HG02981 (cell line): ENCODE measurements around the gene SRRM5.
"Not testable (repeated sequence)": the region's sequence is repeated elsewhere in the genome, so short reads cannot be mapped to it uniquely, and the experiment has no call there.

Experiments used
- ATAC-seq: cut with Tn5 transposase; IDR thresholded peaks from one replicate; pipeline ENCODE4 v1.9.1; 2021; ENCODE audit warnings: mild to moderate bottlenecking, moderate library complexity; ENCODE audit not compliant: unreplicated experiment

Gene SRRM5

DNA sequence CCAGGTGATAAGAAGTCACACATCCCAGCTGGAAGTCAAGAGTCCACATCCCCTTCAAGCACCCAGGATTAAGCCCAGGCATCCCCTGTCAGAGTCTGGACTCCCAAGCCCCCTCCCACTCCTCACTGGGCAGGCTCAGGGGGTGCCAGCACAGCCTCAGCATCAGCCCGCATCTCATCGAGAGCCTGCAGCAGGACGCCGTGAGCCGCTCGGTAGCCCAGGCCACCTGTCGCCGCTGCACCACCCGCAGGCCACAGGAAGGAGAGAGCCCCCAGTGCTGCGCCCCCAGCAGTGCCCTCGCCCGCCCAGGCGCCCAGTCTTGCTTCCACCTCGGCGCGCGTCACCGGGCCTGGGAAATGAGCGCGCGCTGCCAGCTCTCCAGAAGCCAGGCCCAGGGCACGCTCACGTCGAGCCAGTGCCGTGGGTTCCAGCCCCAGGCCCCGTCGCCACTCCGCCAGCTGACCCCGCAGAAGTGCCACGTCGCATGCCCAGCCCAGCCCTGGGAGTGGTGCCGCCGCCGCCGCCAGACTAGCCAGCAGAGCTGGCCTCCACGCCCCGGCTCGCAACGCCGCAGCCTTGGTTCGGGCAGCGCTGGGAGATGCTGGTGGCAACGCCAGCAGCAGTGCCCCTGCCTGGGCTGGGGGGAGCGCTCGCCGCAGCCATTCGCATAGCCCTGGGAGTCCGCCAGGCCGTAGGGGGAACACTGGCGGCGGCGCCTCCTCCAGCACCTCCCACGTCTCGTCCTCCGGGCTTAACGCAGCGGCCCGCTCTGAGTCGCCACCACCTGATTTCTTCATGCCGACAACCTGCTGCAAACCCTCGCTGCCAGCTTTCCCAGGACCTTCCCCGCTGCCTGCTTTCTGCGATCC lies 19.8 kb upstream of the SRRM5 start:
- ATAC-seq, result no peak

DNA sequence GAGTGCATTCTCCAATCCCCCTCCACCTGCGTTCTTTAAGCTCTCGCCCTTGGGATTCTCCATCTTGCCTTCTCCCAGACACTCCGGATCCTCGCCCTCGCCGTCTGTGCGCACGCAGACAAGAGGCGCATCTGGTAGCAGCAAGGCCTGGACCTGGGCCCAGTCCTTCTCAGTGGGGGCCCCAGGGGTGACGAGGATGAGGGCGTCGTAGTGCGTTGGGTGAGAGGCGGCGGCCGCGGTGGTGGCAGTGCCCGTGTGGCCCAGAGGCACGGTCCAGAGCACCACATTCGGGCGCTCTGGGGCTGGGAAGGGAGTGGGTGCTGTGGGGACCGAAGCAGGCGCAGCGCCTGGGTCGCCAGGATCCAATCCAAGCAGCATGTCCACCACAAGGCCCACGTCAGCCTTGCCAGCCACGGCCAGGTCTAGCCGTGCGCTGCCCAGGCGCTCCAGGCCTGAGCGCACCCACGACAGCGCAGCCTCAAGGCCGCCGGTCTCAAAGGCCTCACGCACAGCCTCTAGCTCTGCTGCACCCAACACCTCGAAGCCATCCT lies 19.0 kb upstream of the SRRM5 start:
- no peak for ATAC-seq

DNA sequence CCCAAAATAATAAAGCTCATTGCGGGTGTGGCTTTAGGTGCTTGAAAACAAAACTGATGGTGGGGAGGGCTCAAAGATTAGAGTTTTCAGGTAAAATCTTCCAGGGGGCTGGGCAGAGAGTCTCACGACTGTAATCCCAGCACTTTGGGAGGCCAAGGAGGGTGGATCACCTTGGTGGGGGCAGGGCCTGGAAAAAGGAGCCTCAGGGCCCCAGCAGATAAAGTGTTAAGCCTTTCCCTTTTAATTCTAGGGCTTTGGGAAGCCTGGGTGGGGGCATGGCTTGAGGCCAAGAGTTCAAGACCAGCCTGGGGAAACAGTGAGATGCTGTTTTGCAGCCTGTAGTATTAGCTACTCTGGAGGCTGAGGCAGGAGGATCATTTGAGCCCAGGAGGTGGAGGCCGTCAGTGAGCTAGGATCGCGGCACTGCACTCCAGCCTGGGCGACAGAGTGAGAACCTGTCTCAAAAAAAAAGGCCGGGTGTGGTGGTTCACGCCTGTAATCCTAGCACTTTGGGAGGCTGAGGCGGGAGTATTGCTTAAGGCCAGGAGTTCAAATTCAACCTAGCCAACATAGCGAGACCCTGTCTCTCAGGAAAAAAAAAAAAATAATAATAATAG lies 17.7 kb upstream of the SRRM5 start:
- no peak for ATAC-seq

DNA sequence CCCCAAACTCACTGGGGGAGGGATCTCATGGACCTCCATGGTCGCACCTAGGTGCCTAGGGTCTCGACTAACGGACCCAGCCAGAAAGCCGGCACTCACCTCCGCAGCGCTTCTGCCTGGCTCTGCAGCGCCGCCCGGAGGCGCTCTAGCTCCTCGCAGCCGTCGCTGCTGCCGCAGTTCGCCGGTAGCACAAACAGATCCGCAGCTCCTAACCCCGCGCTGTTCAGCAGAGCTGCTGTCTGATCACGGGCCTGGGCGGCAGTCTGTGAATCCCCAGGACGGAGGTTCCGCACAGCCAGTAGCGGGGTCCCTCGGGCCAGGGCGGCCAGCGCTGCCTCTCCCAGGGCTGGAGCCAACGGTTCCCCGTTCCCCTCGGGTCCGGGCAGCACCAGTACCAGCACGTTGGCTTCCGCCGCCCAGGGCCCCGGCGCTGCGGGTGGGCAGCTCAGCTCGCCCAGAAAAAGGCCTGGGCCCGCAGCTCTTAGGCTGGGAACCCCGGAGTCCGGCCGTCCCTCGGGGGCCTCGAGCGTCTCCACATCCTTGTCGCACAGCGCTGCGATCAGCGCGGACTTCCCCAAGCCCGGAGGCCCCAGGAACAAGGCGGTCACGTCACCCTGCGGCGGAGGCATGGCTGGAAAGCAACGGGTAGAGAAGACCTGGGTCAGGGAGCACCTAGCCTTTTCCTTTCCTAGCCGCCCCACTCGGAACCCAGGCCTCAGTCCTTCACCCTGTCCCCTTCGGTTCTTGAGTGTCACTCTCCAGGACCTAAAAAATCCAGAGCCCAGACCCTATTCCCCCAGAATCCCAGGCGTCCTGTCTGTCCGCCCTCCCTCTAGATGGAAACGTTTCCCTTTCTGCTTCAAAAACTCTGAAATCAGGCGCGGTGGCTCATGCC lies 16.9 kb upstream of the SRRM5 start:
- ATAC-seq, result no peak

DNA sequence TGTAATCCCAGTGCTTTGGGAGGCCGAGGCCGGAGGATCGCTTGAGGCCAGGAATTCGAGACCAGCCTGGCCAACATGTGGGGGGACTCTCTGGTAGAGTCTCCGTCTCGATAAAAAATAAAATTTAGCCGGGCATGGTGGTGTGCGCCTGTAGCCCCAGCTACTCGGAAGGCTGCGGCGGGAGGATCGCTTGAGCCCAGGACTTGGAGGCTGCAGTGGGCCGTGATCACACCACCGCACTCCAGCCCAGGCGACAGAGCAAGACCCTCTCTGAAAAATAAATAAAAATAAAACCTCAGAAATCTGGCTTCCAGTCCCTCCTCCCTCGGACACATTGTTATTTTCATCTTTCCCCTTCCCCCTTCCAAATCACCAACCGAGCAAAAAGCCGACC lies 16.3 kb upstream of the SRRM5 start:
- ATAC-seq, result peak; percentile 0

DNA sequence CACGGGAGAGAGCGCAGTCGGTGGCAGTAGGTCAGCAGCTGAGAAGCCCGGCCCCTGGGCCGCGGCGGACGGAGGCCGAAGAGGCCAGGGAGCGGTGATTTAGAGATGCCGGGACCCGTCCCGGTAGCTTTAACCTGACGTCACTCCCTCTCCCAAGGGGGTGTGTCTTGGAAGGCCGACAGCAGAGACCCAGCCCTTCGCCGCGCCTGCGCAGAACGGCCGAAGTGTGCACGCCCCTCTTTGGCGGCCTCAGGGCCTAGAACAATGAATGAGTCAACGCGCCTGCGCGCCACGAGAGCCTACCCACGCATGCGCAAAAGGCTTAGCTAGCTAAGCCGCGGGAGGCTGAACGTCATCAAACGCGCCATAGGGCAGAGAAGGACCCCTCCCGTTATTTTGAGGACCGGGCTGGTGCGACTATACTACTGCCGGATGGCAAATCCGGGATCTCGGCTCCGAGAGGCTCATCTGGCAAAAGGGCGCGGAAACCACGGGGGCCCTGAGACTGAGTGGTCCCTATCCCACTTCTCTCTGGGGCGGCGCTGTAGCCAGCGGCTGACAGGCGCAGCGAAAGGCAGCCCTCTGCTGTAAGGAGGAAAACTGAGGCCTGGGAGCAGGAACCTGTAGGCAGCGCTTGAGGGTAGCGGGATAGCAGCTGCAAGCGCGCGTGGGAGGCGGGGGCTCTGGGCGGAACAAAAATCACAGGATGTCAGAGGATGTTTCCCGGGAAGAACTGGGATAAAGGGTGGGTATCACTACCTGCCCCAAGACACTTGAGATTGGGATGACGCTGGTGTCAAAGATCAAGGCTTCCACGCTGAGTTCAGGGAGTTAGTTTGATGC lies 15.7 kb upstream of the SRRM5 start, which contains the start of the genes IRGQ and ZNF576:
IRGQ (minus strand) TSS at position 136 of the 843 bp plus-strand sequence. CDS start 796 bp downstream, outside the sequence.
ZNF576 (plus strand) TSS at position 597 of the 843 bp plus-strand sequence. CDS start 514 bp downstream, outside the sequence.
- ATAC-seq, result peak; percentile 74

DNA sequence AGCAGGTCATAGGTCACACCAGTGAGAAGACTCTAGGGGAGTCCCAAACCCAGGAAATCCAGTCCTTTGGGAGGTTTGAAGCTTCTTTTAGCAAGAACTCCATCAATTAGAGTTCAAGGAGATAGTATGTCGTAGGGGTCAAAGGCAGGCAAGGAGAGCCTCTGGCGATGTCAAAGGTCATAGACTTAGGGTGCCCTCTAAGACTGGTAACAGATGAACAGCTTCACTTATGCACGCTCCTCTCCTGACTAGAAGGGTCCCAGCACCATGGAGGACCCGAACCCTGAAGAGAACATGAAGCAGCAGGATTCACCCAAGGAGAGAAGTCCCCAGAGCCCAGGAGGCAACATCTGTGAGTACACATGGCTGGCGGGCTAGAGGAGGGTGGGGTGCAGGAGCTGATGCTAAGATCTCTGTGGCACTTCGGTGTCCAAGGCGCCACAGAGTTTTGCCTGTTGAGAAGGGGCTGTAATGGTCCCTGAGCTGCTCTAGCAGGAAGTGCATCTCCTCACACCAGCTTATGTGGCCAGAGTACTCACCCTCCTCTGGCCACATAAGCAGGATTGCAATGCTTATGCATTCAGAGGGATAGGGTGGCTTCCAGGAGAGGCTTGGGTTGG lies 14.9 kb upstream of the SRRM5 start:
- ATAC-seq, result no peak

DNA sequence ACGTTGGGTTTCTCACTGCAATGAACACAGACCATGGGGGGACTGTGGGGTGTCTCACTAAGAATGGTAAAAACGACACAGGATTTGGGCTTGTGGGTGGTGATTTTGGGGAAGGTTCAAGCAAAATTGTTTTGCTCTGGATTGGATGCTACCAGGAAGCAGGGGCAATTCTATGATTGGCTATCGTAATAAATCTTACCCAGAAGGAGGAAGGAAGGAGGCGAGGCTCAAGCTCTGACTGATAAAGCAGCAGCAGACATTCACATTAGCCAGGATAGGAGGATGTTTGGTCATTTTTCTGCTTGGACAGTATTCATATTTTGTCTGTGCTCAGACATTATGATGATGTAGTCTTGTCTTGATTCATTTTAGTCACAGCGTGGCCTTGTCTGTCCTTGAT lies 14.0 kb upstream of the SRRM5 start:
- ATAC-seq, result no peak

DNA sequence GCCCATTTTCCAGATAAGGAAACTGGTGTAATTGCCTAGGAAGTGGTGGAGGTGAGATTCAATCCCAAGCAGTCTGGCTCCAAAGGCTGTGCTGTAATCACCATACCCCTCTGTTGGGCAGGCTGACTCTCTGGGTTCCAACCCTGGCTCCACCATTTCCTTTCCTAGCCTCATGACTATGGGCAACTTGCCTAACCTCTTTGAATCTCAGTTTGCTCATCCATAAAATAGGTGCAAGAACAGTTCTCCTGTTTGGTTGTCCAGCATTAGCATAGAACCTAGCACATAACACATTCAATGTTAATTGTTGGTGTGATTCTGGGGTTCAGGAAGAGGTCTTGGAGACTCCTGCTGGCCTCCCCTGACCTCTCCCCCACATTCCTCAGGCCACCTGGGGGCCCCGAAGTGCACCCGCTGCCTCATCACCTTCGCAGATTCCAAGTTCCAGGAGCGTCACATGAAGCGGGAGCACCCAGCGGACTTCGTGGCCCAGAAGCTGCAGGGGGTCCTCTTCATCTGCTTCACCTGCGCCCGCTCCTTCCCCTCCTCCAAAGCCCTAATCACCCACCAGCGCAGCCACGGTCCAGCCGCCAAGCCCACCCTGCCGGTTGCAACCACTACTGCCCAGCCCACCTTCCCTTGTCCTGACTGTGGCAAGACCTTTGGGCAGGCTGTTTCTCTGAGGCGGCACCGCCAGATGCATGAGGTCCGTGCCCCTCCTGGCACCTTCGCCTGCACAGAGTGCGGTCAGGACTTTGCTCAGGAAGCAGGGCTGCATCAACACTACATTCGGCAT lies 13.2 kb upstream of the SRRM5 start:
- no peak for ATAC-seq

DNA sequence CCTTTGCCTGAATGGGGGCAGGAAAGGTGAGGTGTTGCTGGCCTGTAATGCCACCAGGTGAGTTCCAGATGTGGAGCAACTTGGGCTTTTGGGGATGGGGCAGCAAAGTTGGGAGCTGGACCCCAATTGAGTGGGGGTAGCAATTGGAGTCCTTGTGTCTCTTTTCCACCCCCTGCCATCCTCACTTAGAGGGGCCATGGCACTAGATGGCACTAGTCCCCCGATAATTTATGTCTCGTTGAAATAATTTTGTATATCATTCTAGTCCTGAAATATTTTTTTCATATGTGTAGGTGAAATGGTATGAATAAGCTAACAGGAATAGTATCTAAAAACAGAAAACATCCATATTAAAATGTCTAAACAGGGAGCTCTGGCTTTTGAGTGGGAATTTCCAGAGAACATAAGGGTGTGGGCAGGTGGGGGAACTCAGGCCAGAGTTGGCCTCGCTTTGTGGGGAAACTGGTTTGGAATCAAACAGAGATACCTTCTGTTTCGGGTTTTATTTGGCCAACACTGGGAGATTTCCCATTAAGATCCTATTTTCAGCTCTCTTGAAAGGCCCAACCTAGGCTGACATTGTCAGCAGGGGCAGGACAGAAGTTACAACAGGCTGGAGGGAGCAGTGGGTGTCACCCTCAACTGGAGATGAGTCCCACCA lies 12.1 kb upstream of the SRRM5 start:
- ATAC-seq, result no peak

DNA sequence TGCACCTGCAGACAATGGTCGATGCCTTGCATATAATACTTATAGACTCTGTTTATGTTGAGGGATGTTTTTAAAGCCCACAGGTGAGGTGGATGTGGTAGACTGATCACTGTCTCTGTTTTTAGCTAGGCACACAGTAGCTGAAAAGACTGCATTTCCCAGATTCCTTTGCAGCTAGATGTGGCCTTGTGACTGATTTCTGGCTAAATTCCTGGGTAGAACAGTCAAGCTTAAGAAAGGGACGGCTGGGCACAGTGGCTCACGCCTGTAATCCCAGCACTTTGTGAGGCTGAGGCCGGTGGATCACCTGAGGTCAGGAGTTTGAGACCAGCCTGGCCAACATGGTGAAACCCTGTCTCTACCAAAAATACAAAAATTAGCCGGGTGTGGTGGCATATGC lies 11.6 kb upstream of the SRRM5 start:
- ATAC-seq, result not testable (repeated sequence)

DNA sequence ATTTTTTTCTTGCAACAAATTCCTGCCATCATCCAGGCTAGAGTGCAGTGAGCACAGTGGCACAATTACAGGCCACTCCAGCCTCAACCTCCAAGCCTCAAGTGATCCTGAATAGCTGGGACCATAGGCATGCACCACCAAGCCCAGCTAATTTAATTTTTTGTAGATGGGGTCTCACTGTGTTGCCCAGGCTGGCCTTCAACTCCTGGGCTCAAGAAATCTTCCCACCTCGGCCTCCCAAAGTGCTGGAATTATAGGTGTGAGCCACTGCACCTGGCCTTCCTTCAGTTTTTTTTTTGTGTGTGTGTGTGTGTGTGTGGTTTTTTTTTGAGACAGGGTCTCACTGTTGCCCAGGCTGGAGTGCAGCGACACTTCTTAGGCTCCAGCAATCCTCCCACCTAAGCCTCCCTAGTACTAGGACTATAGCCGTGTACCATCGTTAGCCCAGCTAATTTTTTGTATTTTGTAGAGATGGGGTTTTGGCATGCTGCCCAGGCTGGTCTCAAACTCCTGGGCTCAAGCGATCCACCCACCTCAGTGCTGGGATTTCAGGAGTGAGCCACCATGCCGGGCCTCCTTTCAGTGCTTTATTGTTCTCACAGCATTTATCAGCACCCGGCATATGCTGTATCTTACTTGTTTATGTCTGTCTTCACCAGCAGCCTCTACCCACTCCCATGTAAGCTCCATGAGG lies 5.9 kb upstream of the SRRM5 start:
- ATAC-seq, result no peak

DNA sequence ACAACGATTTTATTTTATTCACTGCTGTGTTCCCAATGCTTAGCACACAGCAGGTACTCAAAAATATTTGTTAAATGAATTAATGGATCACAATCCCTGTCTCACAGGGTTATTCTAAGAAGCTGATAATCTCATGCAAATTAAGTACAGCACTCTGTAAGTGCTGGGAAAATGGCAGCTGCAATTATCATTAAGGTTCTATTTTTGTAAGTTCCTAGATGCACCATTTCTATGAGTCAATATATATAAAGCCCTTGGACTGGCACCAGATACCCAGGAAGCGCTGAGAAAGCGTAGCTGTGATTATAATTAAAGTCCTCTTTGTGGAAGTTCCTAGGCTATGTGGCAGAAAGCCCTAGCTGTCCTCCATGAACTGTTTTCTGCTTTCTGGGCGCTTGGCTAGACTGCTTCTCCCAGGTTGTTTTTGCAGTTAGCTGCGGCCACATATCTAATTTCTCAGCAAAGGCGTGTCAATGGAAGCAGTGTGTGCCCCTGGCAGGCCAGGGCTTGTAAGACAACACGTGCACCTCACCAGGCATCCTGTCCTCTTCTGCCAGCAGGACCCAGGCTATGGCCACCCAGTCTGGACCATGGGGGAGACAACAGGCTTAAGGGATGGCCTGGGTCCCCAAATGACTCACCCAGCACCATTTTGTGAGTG lies 5.2 kb upstream of the SRRM5 start:
- no peak for ATAC-seq

DNA sequence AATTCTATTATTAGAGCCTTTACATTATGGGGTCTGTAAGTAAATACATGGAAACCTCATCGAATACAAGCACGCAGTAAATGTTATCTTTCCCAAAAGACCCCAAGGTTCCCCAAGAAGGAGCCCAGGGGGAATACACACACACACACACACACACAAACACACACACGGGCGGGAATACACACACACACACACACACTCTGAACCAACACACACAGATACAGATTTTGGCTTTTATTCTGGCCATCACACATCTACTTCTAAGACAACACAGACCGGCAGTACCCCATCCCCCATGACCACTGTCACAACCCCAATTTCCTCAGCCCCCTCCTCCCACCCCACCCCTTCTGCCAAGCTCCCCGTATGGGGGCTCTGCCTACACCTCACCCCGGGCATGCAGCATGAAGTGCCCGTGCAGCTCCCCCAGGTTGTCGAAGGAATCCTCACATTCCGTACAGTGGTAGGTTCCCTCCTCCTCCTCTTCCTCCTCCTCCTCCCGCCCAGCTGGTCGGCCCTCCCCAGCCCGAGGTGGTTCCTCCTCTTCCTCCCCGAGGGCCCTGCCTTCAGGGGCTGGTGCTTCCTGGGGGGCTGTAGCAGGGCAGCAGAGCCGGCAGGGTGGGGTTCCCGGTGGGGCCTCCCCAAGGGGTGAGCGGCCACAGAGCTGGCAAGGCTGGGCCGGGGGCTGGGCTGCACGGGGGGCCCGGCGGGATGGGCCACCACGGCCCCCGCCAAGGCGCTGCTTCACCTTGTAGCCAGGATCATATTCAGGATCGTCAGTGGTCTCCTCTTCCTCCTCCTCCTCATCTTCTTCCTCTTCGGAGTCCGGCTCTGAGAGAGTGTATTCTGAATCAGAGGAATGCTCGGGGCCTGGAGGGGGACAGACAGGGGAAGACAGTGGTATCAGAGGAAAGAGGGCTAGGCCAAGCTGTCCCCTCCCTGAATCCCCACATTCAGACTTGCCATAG lies 4.4 kb upstream of the SRRM5 start:
- ATAC-seq, result no peak

DNA sequence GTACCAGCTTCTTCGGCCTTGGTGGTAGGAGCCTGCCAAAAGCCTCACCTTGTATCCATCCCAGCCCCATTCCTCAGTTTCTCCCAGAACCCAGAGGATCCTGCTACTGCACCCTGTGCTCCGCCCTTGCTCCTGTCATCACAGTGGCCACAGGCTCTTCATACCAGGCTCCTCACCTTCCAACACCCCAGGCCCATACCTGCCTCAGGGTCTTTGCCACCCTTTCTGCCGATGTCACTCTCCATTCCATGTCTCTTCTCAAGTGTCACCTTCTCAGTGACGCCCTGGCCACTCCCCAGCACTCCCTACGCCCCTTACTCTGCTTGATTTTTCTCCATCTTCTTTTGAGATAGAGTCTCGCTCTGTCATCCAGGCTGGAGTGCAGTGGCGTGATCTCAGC lies 2.0 kb upstream of the SRRM5 start:
- ATAC-seq, result no peak

DNA sequence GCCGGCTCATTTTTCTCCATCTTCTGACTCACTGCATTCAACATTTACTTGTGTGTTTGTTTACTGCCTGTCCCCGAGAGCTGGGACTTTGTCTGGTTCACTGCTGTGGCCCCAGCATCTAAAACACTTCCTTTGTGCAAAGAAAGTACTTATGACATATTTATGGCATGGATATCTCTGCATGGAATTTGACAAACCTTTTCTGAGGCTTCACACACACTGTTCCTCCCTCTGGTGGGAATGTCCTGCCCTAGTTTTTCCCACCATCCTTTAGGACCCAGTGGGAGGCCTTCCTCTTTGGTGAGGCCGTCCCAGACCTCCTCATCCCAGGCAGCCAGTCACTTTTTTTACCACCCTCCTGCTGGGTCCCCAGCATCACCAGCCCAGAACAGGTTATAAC lies 1.4 kb upstream of the SRRM5 start:
- ATAC-seq, result no peak
